Activated naive CD8-positive, alpha-beta T cell treated with anti-CD3 and anti-CD28 coated beads, Interleukin-2, amount 50 U/mL, for 16 hours (primary cell): ENCODE data around the gene EID3.
"Not testable (repeated sequence)": the region's sequence is repeated elsewhere in the genome, so short reads cannot be mapped to it uniquely, and the experiment has no call there.

Experiments
- DNase-seq: peaks from one replicate; pipeline ENCODE4 v3.0.0-alpha.2; 2020; ENCODE audit warnings: low read depth, low spot score

Gene EID3

GRCh38 chr12:104303538-104304151, at the start of gene EID3:
Gene EID3 (plus strand): TSS chr12:104303739. CDS start chr12:104303935, 196 bp downstream.
- peak; percentile 75 for DNase-seq

- no peak for DNase-seq
Observed at GRCh38 chr12:104257913-104258472, 45.5 kb upstream of the EID3 start.

- no peak for DNase-seq
Observed at GRCh38 chr12:104258476-104259067, 45.0 kb upstream of the EID3 start.

GRCh38 chr12:104263026-104263425, 40.5 kb upstream of the EID3 start:
- DNase-seq: no peak

- no peak for DNase-seq
Observed at GRCh38 chr12:104263580-104264358, 39.8 kb upstream of the EID3 start.

GRCh38 chr12:104265436-104265835, 38.1 kb upstream of the EID3 start:
- DNase-seq: not testable (repeated sequence)

GRCh38 chr12:104272938-104273337, 30.6 kb upstream of the EID3 start:
- no peak for DNase-seq

GRCh38 chr12:104273503-104273902, 30.0 kb upstream of the EID3 start:
- DNase-seq: no peak

GRCh38 chr12:104274811-104275210, 28.7 kb upstream of the EID3 start:
- DNase-seq: no peak

- DNase-seq: no peak
Observed at GRCh38 chr12:104275689-104276088, 27.9 kb upstream of the EID3 start.

- no peak for DNase-seq
Observed at GRCh38 chr12:104276273-104277131, 27.0 kb upstream of the EID3 start.

GRCh38 chr12:104279164-104279563, 24.4 kb upstream of the EID3 start:
- DNase-seq: no peak

GRCh38 chr12:104280111-104280510, 23.4 kb upstream of the EID3 start:
- DNase-seq: no peak

- no peak for DNase-seq
Observed at GRCh38 chr12:104280717-104281458, 22.7 kb upstream of the EID3 start.

- no peak for DNase-seq
Observed at GRCh38 chr12:104281636-104282035, 21.9 kb upstream of the EID3 start.

GRCh38 chr12:104282109-104282508, 21.4 kb upstream of the EID3 start:
- DNase-seq: no peak

- DNase-seq: no peak
Observed at GRCh38 chr12:104285740-104286515, 17.6 kb upstream of the EID3 start.

- peak; percentile 79 for DNase-seq
Observed at GRCh38 chr12:104286516-104287482, 16.7 kb upstream of the EID3 start.
